Activated T-helper 1 cell treated with anti-CD3 and anti-CD28 coated beads, Interleukin-12 subunit alpha, Interleukin-12 subunit beta, Interleukin-2, Interleukin-4 antibody, amounts not matched to agents 30 ng/mL and 10 ng/mL and 1 ng/mL, durations not matched to agents 14 hours and 24 hours and 36 hours (primary cell): ENCODE results near the gene FSTL5. TPM values are rescaled to one million over a fixed set of nuclear protein-coding genes. Genes with fewer than 3 reads are reported as not detected.

Experiments used
- DNase-seq: peaks from one replicate; pipeline ENCODE4 v3.0.0; 2021; ENCODE audit warnings: low spot score
- H3K27ac Mint-ChIP-seq: one replicate; pipeline ENCODE4 v1.8.0; 2021; ENCODE audit warnings: mild to moderate bottlenecking, mixed read lengths
- H3K27me3 Mint-ChIP-seq: one replicate; pipeline ENCODE4 v1.8.0; 2022; ENCODE audit warnings: mild to moderate bottlenecking, moderate library complexity, mixed read lengths; ENCODE audit not compliant: insufficient read depth
- H3K36me3 Mint-ChIP-seq: one replicate; pipeline ENCODE4 v1.8.0; 2021; ENCODE audit warnings: low read depth, mixed read lengths
- H3K4me1 Mint-ChIP-seq: one replicate; pipeline ENCODE4 v1.8.0; 2021; ENCODE audit warnings: low read depth, mixed read lengths
- H3K4me3 Mint-ChIP-seq: one replicate; pipeline ENCODE4 v1.8.0; 2021; ENCODE audit warnings: mild to moderate bottlenecking, moderate library complexity, mixed read lengths
- H3K9me3 Mint-ChIP-seq: one replicate; pipeline ENCODE4 v1.8.0; 2021; ENCODE audit warnings: mixed read lengths
- intact Hi-C: fragments of 100-400 bp; cut with micrococcal nuclease; formaldehyde crosslinking; loops from one replicate; pipeline ENCODE4 v1.15.1; 2024
- total RNA-seq: library from RNA; stranded (reverse); gene quantifications from 2 replicates; pipeline ENCODE4 v1.2.3, GENCODE V29; 2022

Gene FSTL5
- total RNA-seq, 1 donor from 2014 or later = not detected

GRCh38 chr4:161538941-161539340, 624.9 kb downstream of the FSTL5 start:
- Mint-ChIP-seq H3K4me1 (no peaks in the 10 kb centered on the region), H3K36me3 (no peaks in the 10 kb centered on the region), H3K27ac (no peak overlapping the region), H3K9me3 (peaks cover 5% of the 10 kb centered on the region), H3K27me3 (no peaks in the 10 kb centered on the region), H3K4me3 (no peak overlapping the region)
- intact Hi-C loops = no loop called here
- DNase-seq = no peak

GRCh38 chr4:161530710-161531109, 633.1 kb downstream of the FSTL5 start:
- Mint-ChIP-seq H3K4me3 (no peak overlapping the region), H3K27ac (no peak overlapping the region), H3K27me3 (no peaks in the 10 kb centered on the region), H3K4me1 (no peaks in the 10 kb centered on the region), H3K9me3 (peaks cover 4% of the 10 kb centered on the region), H3K36me3 (no peaks in the 10 kb centered on the region)
- no peak for DNase-seq
- intact Hi-C loops = no loop called here

DNA sequence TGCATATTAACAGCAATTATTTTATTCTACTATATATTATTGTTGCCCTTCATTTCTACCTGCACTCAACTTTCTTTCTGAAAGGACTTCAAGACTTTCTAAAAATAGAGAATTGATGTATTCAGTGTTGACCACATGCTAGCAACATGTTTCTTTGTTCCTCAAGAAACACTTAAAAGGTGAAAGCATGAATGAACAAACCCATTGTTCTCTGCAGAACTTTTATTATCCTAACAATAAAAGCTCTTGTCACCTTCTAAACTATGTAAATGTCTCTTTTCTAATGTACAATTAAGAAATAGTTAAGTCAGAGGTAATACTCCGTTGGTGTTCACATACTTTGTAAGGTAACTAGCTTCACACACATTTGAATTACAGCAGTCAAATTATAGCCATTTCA, 638.7 kb downstream of the FSTL5 start:
- no peaks in the 10 kb centered on the region for H3K9me3 Mint-ChIP-seq
- no peak for DNase-seq
- H3K4me1 Mint-ChIP-seq = no peaks in the 10 kb centered on the region
- H3K36me3 Mint-ChIP-seq = no peaks in the 10 kb centered on the region
- H3K27me3 Mint-ChIP-seq = no peaks in the 10 kb centered on the region
- H3K27ac Mint-ChIP-seq = no peak overlapping the region
- intact Hi-C loops = no loop called here
- H3K4me3 Mint-ChIP-seq = no peak overlapping the region

DNA sequence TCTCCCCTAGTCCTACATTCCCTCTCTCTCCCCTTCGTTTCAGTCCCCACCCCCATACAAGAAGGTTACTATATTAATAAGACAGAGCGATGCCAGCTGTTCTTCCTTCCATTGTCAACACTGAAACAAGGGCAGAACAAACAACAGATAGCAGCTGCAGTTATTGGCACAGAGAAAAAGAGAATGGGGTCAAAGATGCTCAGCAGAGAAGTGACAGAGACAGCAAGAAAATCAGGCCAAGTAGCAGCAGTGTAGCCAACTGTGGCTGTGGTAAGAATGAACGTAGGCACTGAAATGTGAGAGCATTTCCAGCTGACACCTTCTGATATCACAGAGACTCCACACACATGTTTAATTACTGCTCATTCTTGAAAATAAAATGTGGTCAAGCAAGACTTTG, 641.8 kb downstream of the FSTL5 start:
- DNase-seq = no peak
- Mint-ChIP-seq H3K9me3 (no peaks in the 10 kb centered on the region), H3K4me1 (no peaks in the 10 kb centered on the region), H3K4me3 (no peak overlapping the region), H3K36me3 (no peaks in the 10 kb centered on the region), H3K27me3 (no peaks in the 10 kb centered on the region), H3K27ac (no peak overlapping the region)
- intact Hi-C loops = no loop called here

DNA sequence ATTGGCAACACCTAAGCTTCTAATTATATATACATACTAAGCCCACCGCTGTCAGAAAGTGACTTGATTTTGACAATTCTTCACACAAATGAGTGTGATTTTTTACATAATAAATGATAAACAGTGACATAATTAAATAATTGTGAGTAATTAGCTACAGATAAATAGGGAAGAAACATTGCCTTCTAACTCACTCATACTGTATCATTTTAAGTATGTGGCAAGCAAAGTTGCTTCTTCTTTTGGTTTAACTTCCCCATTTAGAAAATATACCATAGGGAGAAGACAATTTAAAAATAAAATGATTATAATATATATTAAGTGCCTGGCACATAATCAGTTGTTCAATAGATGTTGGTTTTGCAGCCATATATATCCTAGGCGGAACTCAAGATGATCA, 644.2 kb downstream of the FSTL5 start:
- intact Hi-C loops = no loop called here
- Mint-ChIP-seq H3K9me3 (no peaks in the 10 kb centered on the region), H3K36me3 (no peaks in the 10 kb centered on the region), H3K4me3 (no peak overlapping the region), H3K27ac (no peak overlapping the region), H3K27me3 (no peaks in the 10 kb centered on the region), H3K4me1 (no peaks in the 10 kb centered on the region)
- DNase-seq = no peak

DNA sequence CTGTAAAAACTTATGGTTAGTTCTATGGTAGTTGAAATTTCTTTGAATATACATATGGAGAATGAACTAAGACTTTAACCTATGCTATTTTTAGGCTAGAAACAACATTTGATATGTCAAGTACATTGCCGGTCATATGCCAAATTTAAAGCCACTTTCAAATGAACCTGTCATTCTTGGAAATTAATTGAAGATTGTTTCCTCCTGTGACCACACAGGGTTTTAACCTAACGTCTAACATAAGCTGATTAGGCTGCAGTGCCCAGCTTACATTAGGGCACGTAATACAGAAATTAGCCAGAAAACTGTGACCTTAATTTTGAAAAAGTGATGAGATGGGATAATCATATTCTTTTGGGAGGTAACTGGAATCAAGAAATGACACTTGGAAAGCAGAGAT, 645.9 kb downstream of the FSTL5 start:
- no peak for DNase-seq
- H3K4me1 Mint-ChIP-seq = no peaks in the 10 kb centered on the region
- H3K27me3 Mint-ChIP-seq = no peaks in the 10 kb centered on the region
- intact Hi-C loops = no loop called here
- no peaks in the 10 kb centered on the region for H3K9me3 Mint-ChIP-seq
- H3K4me3 Mint-ChIP-seq = no peak overlapping the region
- H3K36me3 Mint-ChIP-seq = no peaks in the 10 kb centered on the region
- H3K27ac Mint-ChIP-seq = no peak overlapping the region

DNA sequence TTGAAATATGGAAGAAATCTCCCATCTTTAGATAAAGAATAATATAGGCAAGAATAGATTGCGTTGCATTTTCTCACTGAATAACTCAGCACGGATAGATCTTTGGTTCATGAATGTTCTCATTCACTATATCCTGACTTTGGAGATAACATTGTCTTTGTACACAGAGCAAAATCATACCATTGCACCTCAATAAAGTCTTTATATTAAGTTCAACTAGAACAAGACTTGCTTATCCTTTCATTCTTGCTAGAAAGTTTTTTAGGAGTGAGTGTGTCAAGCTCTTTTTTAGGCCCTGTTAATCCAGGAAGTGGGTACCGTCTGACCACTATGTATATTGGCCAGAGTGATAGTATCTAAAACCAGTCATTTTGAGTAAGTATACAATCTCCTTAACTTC, 658.7 kb downstream of the FSTL5 start:
- no peak for DNase-seq
- Mint-ChIP-seq H3K36me3 (no peaks in the 10 kb centered on the region), H3K4me3 (no peak overlapping the region), H3K9me3 (no peaks in the 10 kb centered on the region), H3K27ac (no peak overlapping the region), H3K27me3 (no peaks in the 10 kb centered on the region), H3K4me1 (no peaks in the 10 kb centered on the region)
- intact Hi-C loops = no loop called here

- no peaks in the 10 kb centered on the region for H3K4me1 Mint-ChIP-seq
- no peak overlapping the region for H3K4me3 Mint-ChIP-seq
- intact Hi-C loops = no loop called here
- no peak for DNase-seq
- no peaks in the 10 kb centered on the region for H3K27me3 Mint-ChIP-seq
- no peaks in the 10 kb centered on the region for H3K36me3 Mint-ChIP-seq
- no peak overlapping the region for H3K27ac Mint-ChIP-seq
- no peaks in the 10 kb centered on the region for H3K9me3 Mint-ChIP-seq
Observed at GRCh38 chr4:161498155-161498554, 665.6 kb downstream of the FSTL5 start.

DNA sequence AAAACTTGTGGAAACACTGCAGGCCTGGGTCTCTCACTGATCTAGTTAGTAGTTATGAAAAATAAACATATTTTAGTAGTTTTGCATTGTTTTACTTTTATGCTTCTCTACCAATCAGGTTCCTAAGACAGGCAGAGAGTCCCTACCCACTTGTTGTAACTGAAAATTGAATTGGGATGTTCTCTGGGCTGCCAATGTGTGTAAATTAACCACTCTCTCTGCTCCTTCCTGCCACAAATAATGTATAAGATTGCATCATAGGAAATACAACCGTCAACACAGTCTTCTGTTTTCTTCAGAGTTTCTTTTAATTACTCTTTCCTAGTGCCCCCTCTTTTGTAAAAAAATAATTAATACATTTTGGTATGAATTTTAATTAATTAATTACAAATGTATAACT, 677.3 kb downstream of the FSTL5 start:
- no peak for DNase-seq
- intact Hi-C loops = no loop called here
- H3K27ac Mint-ChIP-seq = no peak overlapping the region
- H3K27me3 Mint-ChIP-seq = no peaks in the 10 kb centered on the region
- H3K4me3 Mint-ChIP-seq = no peak overlapping the region
- H3K36me3 Mint-ChIP-seq = no peaks in the 10 kb centered on the region
- no peaks in the 10 kb centered on the region for H3K4me1 Mint-ChIP-seq
- H3K9me3 Mint-ChIP-seq = no peaks in the 10 kb centered on the region

GRCh38 chr4:161466316-161466715, 697.5 kb downstream of the FSTL5 start:
- no peaks in the 10 kb centered on the region for H3K36me3 Mint-ChIP-seq
- no peak overlapping the region for H3K27ac Mint-ChIP-seq
- no peaks in the 10 kb centered on the region for H3K9me3 Mint-ChIP-seq
- H3K4me1 Mint-ChIP-seq = no peaks in the 10 kb centered on the region
- intact Hi-C loops = no loop called here
- DNase-seq = no peak
- H3K27me3 Mint-ChIP-seq = no peaks in the 10 kb centered on the region
- no peak overlapping the region for H3K4me3 Mint-ChIP-seq

GRCh38 chr4:161463436-161463835, 700.4 kb downstream of the FSTL5 start:
- intact Hi-C loops = no loop called here

GRCh38 chr4:161457906-161458305, 705.9 kb downstream of the FSTL5 start:
- H3K9me3 Mint-ChIP-seq = no peaks in the 10 kb centered on the region
- H3K36me3 Mint-ChIP-seq = no peaks in the 10 kb centered on the region
- no peak overlapping the region for H3K27ac Mint-ChIP-seq

More at GRCh38 chr4:161463436-161463835, 700.4 kb downstream of the FSTL5 start:
- no peak overlapping the region for H3K27ac Mint-ChIP-seq
- H3K36me3 Mint-ChIP-seq = no peaks in the 10 kb centered on the region
- H3K9me3 Mint-ChIP-seq = no peaks in the 10 kb centered on the region
- no peak for DNase-seq
- no peaks in the 10 kb centered on the region for H3K4me1 Mint-ChIP-seq
- H3K27me3 Mint-ChIP-seq = no peaks in the 10 kb centered on the region
- no peak overlapping the region for H3K4me3 Mint-ChIP-seq

DNA sequence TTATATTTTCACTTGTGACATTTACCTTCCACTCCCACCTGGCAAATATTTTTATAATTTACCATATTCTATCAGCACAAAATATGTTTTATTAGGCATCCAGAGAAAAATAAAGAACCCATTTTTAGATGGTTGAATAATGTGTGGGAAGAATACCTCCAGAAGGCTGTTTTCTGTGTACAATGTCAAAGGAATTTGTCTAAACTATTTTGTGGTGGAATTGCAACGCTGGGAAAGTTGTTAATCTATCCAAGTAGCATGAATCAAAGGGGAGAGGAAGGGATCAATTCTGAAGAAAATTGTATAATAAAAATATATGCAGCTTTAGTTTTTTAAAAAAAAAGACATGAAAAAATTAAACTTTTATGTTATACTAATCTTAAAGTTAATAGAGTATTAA, 706.5 kb downstream of the FSTL5 start:
- Mint-ChIP-seq H3K9me3 (no peaks in the 10 kb centered on the region), H3K27ac (no peak overlapping the region), H3K36me3 (no peaks in the 10 kb centered on the region), H3K4me3 (no peak overlapping the region), H3K27me3 (no peaks in the 10 kb centered on the region), H3K4me1 (no peaks in the 10 kb centered on the region)
- intact Hi-C loops = no loop called here
- no peak for DNase-seq

More at GRCh38 chr4:161457906-161458305, 705.9 kb downstream of the FSTL5 start:
- DNase-seq = no peak
- Mint-ChIP-seq H3K27me3 (no peaks in the 10 kb centered on the region), H3K4me1 (no peaks in the 10 kb centered on the region), H3K4me3 (no peak overlapping the region)
- intact Hi-C loops = no loop called here

DNA sequence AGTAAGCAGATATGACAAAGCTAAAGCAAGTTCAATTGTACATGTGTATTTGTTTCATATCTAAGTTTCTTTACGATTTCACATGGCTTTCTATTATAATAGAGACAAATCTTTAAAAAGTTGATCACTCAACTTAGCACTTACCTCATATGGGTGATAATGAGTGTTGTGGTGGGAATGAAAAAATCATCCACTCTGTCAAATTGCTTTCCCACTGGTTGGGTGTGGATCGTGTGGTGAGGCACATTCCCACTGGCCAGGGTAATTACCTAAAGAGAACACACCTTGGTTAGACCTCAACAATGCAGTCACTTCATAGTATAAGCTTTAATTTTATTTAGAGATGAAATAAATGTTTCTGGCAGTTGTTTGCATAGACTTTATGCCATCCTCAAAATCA, 708.9 kb downstream of the FSTL5 start:
- H3K4me3 Mint-ChIP-seq = no peak overlapping the region

More for the DNA sequence above, 708.9 kb downstream of the FSTL5 start:
- no peak for DNase-seq
- Mint-ChIP-seq H3K9me3 (no peaks in the 10 kb centered on the region), H3K36me3 (no peaks in the 10 kb centered on the region), H3K4me1 (no peaks in the 10 kb centered on the region), H3K27me3 (no peaks in the 10 kb centered on the region), H3K27ac (no peak overlapping the region)
- intact Hi-C loops = no loop called here
